Activated T-helper 9 cell treated with anti-CD3 and anti-CD28 coated beads, Interleukin-2, amount 50 U/mL, for 16 hours (primary cell): ENCODE measurements around the gene SFXN1.

ENCODE experiments used
- DNase-seq: peaks from one replicate; pipeline ENCODE4 v3.0.0-alpha.2; 2020; ENCODE audit warnings: low read depth

Gene SFXN1

DNA sequence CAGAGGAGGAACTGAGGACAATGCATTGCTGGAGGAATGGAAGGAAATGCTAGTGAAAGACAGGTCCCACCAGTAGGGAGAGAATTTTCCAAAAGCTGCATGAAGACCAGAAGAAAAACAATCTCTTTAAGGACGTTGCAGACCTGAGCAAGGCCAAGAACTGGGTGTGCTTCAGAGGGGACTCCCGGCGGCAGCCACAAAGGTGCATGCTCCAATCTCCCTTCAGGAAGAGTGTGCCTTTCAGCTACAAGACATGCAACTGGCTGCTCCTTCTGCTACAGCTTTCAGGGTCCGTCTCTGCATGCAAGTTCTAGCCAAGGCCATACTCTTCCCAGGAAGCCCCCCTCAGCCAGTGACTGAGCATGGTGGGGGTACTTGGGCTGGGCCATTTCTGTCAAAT, 62.9 kb downstream of the SFXN1 start:
- DNase-seq, result no peak

DNA sequence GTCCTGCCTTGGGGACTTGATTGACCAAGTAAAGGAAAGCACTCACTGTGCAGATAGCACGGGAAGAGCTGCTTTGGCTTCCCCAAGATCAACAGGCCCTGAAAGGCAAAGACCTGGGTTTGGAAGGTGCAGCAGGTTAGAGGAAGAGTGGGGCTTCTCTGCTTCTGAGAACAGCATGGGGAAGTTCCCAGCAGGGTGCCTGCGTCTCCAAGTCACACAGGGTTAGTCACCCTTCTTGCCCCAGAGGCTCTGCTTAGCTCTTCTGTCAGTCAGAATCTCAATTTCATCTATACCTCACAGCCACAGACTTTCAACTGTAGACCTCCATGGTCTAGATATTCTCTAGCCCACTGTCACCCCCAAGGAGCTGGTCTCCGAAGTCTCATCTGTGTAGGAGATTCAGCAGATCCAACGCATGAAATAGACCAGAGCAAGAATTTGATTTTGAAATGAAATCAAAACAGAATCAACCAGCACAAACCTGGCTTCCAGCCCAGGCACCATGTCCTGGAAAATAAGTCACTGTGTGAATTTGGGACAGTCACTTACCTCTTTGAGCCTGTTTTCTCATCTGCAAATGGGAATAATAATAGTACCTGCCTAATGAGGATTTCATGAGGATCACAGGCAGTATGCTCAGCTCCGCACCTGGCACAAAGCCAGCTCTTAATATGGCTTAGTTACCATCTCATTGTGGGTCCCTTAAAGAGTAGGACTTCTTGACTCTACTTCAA, 64.0 kb downstream of the SFXN1 start:
- no peak for DNase-seq

DNA sequence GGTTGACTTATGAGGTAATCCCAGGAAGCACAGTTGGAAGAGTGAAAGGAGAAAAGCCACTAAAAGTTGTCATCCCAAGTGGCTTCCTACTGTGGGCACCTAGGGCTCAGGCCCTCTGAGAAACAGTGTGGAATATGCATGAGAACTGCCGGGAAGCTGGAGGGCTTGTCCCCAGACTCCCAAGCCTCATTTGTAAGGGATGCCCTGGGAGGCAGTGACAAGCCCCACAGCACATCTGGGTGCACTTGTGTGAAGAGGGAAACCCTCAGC, 64.5 kb downstream of the SFXN1 start:
- no peak for DNase-seq

DNA sequence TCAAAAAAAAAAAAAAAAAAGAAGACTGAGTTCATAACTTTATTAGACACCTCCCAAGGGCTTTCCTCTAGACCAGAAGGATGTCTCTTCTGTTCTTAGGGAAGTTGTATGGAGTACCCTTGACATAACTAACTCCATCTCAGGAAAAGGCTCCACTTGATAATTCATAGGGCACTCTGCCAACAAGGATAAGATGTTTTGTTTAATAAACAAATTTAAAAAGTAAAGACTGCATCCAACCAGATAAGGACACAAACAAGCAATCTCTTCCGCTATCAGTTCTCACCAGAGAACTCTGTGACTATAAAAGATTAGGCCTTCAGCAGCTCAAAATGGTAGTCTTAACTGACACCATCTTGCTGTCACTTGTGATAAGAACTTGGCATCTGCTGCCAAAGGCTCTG, 65.8 kb downstream of the SFXN1 start:
- DNase-seq, result no peak

DNA sequence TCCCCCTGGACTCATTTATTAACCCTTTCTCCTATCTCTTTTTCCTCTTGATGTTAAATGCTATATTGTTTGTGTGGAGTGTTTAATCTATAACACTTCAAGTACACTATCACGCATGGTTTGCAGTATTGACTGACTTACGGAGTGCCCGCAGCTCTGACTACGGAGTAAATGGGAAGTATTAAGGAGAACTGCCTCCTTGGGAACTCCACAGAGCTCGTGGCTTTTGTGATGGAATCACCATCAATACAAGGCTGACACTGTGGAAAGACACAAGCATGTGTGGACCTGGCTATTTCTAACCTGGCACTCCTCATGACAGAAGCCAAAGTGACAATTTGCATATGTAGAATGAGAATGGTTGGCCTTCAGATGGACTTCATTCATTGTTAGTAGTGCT, 66.2 kb downstream of the SFXN1 start:
- DNase-seq, result no peak

DNA sequence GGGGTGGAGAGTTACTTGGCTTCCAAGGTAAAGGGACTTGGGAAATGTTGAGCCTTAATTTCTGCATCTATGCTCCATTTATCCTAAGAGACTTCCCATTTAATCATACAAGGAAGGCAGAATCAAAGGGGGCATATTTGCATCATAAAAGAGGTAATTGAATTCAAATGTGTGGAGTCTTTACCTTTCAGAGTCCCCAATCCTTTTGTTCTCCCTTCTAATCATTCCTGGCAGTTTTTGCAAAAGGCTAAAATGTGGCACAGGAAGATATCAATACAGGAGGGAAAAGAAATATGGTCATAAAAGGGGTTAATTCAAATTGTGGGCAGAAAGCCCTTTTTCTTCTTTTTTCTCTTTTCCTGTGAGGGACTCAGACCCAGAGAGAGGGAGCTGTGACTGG, 69.5 kb downstream of the SFXN1 start:
- no peak for DNase-seq

DNA sequence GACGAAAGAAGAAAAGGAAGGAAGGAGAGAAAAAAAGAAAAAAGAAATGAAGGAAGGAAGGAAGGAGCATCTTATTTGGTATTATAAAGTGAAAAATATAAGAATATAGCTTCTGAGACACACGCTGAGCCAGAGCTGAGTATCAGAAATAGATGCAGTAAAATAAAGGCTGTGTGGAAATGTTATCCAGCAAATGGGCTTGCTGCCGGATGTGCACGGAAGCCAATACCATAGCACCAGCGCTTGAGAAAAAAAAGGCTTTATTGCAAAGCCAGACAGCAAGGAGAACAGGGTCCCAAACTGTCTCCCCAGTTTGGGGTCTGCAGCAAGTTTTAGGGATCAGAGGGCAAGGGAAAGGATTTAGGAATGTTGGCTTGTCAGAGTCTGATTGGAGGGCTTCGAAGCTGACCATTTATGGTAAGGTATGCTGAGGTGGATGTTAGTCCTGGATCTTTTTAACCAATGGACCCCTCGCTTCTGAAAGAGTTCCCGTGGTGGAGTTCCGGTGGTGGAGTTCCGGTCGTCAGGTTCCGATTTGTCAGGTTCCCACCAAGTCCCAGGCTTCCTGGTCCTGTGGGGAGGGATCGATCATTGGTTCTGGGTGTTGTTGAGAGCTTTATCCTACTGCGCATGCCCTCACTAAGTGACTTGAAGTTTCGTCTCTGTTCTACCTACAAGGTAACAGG, 70.4 kb downstream of the SFXN1 start:
- DNase-seq, result no peak

DNA sequence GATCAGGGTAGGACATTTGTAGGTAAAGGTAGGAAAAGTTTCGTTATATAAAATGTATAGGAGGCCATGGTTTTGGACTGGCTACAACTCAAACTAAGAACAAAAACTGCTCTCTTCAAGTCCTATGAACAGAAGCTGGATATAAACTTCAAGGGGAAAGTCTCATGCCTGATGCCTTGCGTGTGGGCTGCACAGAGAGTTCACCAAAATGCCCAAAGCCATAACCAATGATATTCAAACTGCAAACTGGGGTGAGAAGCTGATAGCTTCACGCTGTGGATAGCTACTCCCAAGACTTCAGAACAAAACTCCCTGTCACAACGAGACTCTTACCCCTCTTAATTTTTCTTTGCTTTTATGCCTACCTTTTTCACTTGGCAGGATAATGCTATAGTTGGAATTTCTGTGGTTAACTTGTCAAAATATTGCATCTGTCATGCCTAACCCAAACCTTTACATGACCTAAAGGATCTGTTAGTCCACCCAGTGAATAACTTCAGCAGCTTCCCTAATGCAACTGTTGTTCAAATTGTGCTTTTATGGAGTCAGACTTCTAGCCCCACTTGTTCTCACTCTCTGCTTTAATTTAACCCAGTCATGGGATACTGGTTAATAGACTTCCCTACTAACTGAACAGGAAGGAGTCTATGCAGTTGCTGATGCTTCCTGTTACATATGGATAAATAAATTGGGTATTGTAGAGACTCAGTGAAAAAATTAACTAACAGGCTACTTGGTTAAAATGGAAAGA, 71.9 kb downstream of the SFXN1 start:
- no peak for DNase-seq

DNA sequence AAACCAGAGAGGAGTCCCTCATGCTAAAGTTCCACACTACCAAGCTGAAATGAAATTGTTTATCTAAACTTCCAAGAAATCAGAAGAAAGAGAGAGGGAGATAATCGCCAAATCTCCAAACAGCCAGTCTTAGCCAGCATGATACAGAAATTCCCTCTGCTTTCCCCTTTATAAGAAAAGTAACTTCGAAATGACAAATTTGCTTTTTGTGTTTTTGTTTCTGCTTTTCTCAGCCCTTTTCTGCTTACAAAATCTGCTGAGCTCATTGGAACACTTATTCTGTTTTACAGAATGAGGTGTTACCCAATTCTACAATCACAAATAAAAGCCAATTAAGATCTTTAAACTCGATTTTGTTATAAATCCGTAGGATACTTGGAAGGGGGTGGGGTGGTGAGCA, 72.9 kb downstream of the SFXN1 start:
- no peak for DNase-seq

DNA sequence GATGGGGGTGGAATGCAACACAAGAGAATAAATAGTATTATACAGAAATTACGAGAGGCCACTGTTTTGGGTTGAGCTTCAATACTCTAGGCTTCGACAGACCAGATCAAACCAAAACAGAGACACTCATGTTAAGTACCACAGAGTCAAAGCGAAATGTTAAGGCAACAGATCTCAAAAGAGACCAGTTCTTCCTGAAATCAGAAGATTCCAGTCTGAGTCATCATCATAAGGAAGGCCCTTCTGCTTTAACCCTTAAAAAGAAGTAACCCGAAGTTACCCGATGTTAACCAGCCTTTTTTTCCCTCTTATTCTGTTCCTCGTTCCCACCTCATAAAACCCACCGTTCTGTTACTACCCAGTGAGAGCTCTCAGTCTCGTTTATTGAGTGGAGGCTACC, 75.9 kb downstream of the SFXN1 start:
- DNase-seq, result no peak

DNA sequence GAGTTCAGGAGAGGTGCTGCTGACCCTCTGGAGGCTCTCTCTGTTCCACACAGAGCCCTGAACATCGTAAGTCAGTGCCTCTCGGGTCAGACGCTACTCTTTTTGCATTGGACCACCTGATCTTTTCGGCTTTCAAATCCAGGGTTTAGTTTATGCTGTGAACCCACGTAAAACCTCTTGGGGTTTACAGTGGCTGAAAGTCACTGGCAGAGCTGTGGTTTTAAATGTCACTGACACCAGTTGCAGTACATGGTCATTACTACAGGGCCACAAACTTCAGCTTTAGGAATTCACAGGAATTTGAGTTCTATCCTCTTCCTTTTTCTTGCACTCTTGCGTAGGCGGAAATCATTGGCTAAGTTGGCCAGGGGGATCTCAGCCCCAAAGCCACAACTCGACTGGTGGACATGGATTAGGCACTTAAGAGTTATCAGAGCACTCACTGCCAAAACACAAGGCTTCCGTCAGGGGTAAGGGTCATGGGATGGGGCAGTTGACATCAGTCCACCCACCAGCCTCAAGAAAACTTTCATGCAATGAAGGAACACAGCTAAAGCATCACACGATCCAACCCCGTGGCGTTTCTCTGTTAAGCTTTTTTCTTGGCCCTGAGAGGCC, 76.9 kb downstream of the SFXN1 start:
- DNase-seq, result no peak

DNA sequence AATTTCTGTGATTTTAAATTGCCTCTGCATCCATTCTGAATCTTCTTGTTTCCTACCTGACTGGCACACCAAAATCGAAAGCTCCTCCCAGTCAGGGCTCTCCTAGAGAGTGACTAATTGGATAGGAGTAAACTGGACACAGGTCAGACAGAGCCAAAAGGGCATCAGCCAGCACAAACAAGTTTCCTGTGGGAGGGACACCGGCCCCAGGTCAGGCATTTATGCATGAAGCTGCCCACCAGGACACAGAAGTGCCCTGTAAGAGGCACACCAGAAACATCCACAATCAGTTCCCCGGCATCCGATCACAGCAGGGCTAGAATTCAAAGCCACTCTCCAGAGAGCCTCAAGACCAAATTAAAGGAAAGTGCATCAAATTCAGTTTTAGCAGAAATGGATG, 78.4 kb downstream of the SFXN1 start:
- DNase-seq, result no peak

DNA sequence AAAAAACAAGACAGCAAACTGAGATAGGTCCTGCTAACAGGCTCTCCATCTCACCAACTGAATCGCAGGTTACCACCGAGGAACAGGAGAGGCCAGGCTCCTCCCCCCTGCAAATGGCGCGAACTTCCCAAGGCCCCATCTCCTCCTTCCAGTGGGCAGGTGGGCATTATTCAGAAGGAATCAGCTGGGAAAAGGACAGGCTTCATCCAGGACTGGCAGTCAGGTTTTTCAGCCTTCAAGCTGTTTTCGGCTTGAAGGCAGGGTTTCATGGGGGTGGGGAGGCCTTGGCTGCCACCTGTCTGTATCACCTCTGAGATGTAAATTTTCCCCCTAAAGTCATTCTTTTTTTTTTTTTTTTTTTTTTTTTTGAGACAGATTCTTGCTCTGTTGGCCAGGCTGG, 79.4 kb downstream of the SFXN1 start:
- no peak for DNase-seq

DNA sequence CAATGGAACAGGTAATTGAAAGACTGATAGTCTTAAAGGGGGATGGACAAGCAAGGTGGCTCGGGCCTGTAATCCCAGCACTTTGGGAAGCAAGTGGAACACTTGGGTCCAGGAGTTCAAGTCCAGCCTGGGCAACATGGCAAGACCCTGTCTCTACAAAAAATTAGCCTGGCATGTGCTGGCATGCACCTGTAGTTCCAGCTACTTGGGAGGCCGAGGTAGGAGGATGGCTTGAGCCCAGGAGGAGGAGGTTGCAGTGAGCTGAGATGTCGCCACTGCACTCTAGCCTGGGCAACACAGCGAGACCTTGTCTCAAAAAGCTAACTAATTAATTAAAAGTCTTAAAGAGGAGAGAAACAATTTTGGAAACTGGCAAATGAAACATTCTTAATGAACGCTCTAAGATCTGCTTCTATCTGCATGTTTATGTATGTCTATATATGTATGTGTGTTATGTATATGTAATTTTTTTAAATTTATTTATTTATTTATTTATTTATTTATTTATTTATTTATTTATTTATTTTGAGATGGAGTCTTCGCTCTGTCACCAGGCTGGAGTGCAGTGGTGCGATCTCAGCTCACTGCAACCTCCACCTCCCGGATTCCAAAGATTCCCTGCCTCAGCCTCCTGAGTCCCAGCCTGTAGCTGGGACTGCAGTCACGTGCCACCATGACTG, 80.6 kb downstream of the SFXN1 start:
- DNase-seq, result no peak

DNA sequence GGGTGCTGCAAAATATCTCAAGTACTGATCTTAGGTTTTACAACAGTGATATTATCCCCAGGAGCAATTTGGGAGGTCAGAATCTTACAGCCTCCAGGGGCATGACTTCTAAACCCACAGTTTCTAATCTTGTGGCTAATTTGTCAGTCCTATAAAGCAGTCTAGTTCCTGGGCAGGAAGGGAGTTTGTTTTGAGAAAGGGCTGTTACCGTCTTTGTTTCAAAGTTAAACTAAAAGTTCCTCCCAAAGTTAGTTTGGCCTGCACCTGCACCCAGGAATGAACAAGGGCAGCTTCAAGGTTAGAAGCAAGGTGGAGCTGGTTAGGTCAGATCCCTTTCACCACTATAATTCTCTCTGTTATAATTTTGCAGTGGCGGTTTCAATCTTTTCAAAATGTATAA, 81.7 kb downstream of the SFXN1 start:
- no peak for DNase-seq

DNA sequence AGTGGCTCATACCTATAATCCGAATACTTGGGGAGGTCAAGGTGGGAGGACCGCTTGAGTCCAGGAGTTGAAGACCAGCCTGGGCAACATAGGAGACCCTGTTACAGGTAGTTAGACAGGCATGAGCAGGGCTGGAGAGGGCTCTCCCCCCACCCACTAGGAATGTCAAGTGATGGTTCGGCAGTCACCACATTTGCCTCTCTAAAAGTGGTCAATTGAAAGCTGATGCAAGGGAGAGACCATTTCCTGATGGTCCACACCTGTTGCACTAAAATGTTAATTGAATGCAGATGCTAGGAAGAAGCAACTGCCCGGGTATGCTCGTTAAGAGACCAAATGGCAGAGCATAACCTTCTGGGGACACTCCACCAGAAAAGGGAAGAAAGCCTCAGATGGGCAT, 82.7 kb downstream of the SFXN1 start:
- DNase-seq, result no peak

DNA sequence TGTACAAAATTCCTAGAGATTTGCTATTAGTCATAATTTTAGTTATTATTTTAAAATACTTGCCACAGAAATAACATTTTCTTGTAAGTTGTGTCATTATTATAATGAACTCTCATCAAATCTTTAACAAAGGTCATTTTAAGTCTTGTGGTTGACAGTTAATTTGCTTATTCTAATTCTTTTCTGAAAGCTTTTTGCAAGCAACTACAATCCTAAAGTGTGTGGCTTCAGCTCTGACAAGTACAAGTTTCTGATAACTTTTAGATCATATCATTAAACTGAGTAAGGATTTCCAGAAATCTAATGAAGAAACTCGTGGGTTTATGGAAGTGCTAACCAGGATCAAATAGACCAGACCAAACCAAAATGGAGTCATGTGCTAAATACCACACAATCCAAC, 86.4 kb downstream of the SFXN1 start:
- no peak for DNase-seq

DNA sequence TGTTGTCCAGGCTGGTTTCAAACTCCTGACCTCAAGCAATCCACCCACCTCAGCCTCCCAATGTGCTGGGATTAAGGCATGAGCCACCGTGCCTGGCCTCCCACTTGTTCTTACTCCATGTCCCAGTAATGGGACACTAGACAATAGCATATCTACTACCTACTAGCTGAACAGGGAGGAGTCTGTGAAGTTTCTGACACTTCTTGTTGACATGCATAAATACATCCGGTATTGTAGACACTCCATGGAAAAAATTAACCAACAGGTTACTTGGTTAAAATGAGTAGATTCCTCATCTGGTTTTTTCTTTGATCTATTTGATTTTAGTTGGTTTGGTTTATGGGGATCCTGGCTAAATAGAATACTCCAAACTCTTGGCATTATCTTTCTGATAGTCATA, 88.3 kb downstream of the SFXN1 start:
- DNase-seq, result no peak

DNA sequence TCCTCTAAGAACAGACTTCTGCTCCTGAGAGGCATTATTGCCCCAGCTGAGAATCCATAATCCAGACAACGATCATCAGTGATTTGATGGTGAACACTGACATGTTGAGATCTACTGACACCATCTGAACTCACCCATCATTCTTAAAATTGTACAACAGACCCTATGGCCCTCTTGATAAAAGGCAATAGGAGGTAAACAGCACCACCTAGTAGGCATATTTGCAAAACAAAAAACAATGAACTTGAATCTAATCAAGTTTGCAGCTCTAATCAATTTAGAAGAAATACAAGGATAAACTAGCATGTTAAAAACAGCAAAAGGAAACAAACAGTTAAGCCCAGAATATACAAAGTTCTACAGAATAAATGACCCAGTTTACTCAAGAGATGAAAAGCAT, 89.6 kb downstream of the SFXN1 start:
- no peak for DNase-seq

DNA sequence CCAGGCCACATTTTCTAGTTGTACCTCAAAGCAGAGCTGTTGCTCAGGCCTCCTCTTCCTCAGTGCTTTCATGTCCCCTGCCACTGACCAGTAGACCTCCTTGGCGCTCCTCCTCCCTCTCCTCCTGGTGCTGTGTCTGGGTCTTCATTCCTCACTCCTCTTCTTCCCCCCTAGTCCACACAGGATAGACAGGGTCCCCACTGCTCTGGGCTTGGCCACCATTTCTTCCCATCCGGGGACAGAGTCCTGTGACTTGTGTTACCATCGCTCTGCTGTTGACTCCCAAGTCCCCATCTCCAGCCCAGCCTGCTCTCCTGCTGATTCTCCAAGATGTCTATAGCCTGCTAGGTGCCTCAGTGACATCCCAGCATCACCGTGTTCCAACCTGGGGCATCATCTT, 91.3 kb downstream of the SFXN1 start:
- no peak for DNase-seq

DNA sequence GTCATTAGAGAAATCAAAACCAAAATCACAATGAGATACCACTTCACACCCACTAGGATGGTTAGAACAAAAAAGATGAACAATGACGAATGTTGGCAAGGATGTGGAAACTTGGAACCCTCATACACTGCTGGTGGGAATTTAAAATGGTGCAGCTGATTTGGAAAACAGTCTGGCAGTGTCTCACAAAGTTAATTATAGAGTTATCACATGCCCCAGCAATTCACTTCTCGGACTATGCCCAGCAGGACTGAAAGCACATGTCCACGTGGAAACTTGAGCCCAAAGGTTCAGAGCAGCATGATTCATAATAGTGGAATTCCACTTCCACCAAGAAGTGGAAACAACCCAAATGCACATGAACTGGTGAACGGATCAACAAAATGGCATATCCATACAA, 94.5 kb downstream of the SFXN1 start:
- DNase-seq, result no peak

DNA sequence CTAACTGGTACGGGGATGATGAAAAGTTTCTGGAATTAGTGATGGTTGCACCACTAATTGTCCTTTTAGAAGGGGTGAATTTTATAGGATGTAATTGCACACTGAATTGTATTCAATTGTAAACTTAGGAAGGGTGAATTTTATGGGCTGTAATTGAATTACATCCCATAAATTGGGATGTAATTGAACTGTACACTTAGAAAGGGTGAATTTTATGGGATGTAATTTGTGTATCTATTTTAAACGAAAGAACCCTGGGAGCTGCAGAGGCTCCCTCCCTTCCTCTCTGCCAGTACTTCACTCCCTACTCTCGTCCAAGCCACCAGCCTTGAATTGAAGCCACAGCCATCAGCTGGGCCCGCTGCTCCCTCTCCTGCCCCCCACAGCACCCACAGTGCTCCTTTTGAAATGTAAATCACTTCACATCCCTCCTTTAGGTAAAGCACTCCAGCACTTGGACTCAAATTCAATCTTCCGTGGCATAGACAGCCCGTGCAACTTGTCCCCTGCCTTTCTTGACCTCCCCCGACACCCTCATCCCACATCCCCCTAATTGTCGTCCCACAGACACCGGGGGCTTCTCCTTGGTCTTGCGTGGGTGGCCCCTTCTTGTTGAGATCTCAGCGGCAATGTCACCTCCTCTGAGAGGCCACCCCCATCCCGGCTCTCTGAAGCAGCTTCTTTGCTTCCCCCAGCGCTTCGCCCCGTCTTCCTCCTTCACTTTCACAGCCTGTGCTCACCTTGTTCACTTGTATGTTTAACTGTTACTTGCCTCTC, 95.3 kb downstream of the SFXN1 start:
- no peak for DNase-seq
